Keratinocyte (primary cell): ENCODE measurements around the gene HDLBP.

ENCODE experiments used
- CTCF ChIP-seq, 3 experiments: IDR thresholded peaks in 1 of 3; conservative IDR thresholded peaks in 1 of 3; optimal IDR thresholded peaks in 1 of 3; 2 replicates in 2 of 3; 3 replicates in 1 of 3; pipeline versions ENCODE3 to v1.5.1; 2011; ENCODE audit warnings: low read length in 3 of 3, mild to moderate bottlenecking in 3 of 3, moderate library complexity in 2 of 3, control low read depth in 1 of 3, inconsistent platforms in 1 of 3; ENCODE audit not compliant: insufficient read depth in 2 of 3; ENCODE audit errors: extremely low read depth in 1 of 3
- EZH2 ChIP-seq: IDR thresholded peaks from one replicate; pipeline ENCODE4 v1.6.1; 2012; ENCODE audit warnings: inconsistent platforms, mild to moderate bottlenecking, low read length, moderate library complexity

GRCh38 chr2:241325257-241325656, 9.8 kb upstream of the HDLBP start:
- TF ChIP-seq CTCF (optimal IDR thresholded peaks at IDR 0.05 in 1 of 3, IDR thresholded peaks at IDR 0.05 in 1 of 3, conservative IDR thresholded peaks at IDR 0.05 in 1 of 3; ENCODE audit: extremely low read depth in 1 of 3, insufficient read depth in 2 of 3, low read length in 3 of 3) (no peak), EZH2 (no peak)
